ENCODE data around the gene CNTN4. TPM values are rescaled to one million over a fixed set of nuclear protein-coding genes. Genes with fewer than 3 reads are reported as not detected.

The CNTN4 gene
- total and polyA plus RNA-seq, 2 of the 8 experiments (the other 6 are each of a cell fraction or from before 2014, with no cell fraction given) = 0.41 to 2.2 TPM

DNA sequence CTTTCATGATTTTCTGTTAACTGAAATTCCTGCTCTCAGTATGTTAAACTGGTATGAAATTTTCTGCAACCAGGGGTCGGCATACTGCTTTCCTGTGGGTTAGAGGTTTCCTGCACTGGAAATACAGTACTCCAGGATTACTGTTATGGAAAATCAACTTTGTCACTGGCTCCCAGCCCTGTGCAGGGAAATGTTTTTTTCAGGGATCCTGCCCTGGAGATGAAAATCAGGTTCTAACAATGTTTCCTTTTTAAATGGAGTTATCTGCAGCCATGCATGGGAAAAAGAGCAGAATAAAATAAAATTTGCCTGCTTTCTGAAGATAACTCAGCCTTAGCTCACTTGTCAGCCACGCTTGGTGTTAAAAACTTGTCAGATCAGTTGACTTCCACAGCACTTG, 791.1 kb downstream of the CNTN4 start:
- no peak overlapping the region for H3K56ac ChIP-seq (replicated peaks; ENCODE audit: insufficient read length, low read depth, low read length)
- H3K9me3 ChIP-seq (ENCODE audit: insufficient read depth in 2 of 2, low read depth in 1 of 2, low read length in 1 of 2) = no peaks in the 10 kb centered on the region
- no peak overlapping the region for H4K5ac ChIP-seq (ENCODE audit: insufficient read length, low read depth, low read length)
- no peak overlapping the region for H3K18ac ChIP-seq (ENCODE audit: extremely low read depth, low read length)
- DNase-seq (ENCODE audit: low read depth in 1 of 2, low spot score in 2 of 2) = no peak
- no peaks in the 10 kb centered on the region for H3K79me1 ChIP-seq (ENCODE audit: low read depth, low read length)
- H3K14ac ChIP-seq (ENCODE audit: insufficient read length) = no peak overlapping the region
- no peak overlapping the region for H2BK15ac ChIP-seq (ENCODE audit: low read length)
- H2BK12ac ChIP-seq (ENCODE audit: low read depth, low read length) = no peak overlapping the region
- H3K23me2 ChIP-seq (ENCODE audit: low read depth, low read length) = no peaks in the 10 kb centered on the region
- H3K23ac ChIP-seq (ENCODE audit: insufficient read length) = no peak overlapping the region
- no peak overlapping the region for H3K27ac ChIP-seq (ENCODE audit: low read depth, low read length)
- H3K4me1 ChIP-seq (replicated peaks in 1 of 4; ENCODE audit: control insufficient read depth in 3 of 4, insufficient read depth in 4 of 4, low read length in 3 of 4) = no peaks in the 10 kb centered on the region
- 96% methylated on average over 2 of the region's 2 CpGs; no CpG with 5 or more reads in 1 of the 2 experiments for WGBS, 2 experiments (ENCODE audit: extremely low coverage in 1 of 2, insufficient coverage in 1 of 2, insufficient read length in 1 of 2, insufficient replicate concordance in 2 of 2, low coverage in 1 of 2, low lambda C conversion rate in 2 of 2, missing lambda C conversion rate in 1 of 2)
- TF ChIP-seq SIX5 (IDR thresholded peaks at IDR 0.05; ENCODE audit: low read depth, low read length) (no peak), CHD2 (IDR thresholded peaks at IDR 0.05; ENCODE audit: low read length) (no peak), CEBPB (IDR thresholded peaks at IDR 0.05; ENCODE audit: low read depth, low read length) (no peak), RBBP5 (IDR thresholded peaks at IDR 0.05; ENCODE audit: borderline replicate concordance, low read depth, low read length) (no peak)
- ChIA-PET POLR2A (ENCODE audit: partially characterized antibody) (interaction anchor here (0.7 kb wide), 1 partner anchor 283 kb away, joined by 3 read pairs; no protein-coding TSS in a partner anchor), CTCF (ENCODE audit: partially characterized antibody) (interaction anchor here (0.6 to 1.2 kb wide), 3 partner anchors 30 to 33 kb away, joined by 3 to 4 read pairs (median 3); no protein-coding TSS in a partner anchor)
- H2AFZ ChIP-seq (ENCODE audit: low read length) = no peak overlapping the region
- no peak overlapping the region for H4K8ac ChIP-seq (ENCODE audit: extremely low read depth, insufficient read depth, low read length)
- no peaks in the 10 kb centered on the region for H3K79me2 ChIP-seq (ENCODE audit: control insufficient read depth in 1 of 2, insufficient read depth in 2 of 2, low read length in 2 of 2)
- no peak overlapping the region for H2BK20ac ChIP-seq (ENCODE audit: low read length)
- no peak overlapping the region for H2AK5ac ChIP-seq (ENCODE audit: low read depth, low read length)
- H3K4me3 ChIP-seq (ENCODE audit: extremely low read depth in 1 of 4, insufficient read depth in 2 of 4, low read depth in 3 of 4, low read length in 4 of 4) = no peak overlapping the region
- H2BK5ac ChIP-seq (ENCODE audit: low read depth, low read length) = no peak overlapping the region
- FAIRE-seq = no peak
- no peak overlapping the region for H2BK120ac ChIP-seq (replicated peaks; ENCODE audit: low read depth, low read length)
- H3K4ac ChIP-seq (replicated peaks; ENCODE audit: insufficient read length, low read depth, low read length) = no peak overlapping the region
- H4K91ac ChIP-seq (replicated peaks; ENCODE audit: insufficient read length, low read length) = no peak overlapping the region
- no peaks in the 10 kb centered on the region for H3K27me3 ChIP-seq (replicated peaks in 1 of 4; ENCODE audit: control insufficient read depth in 3 of 4, extremely low read depth in 1 of 4, insufficient read depth in 3 of 4, low read length in 3 of 4)
- H3K36me3 ChIP-seq (ENCODE audit: control insufficient read depth in 2 of 4, insufficient read depth in 4 of 4, low read length in 3 of 4) = no peaks in the 10 kb centered on the region
- no peak overlapping the region for H3K9ac ChIP-seq (replicated peaks in 1 of 4; ENCODE audit: extremely low read depth in 1 of 4, low read depth in 3 of 4, low read length in 3 of 4)
- no peak overlapping the region for H3K4me2 ChIP-seq (ENCODE audit: insufficient read depth in 1 of 2, low read depth in 2 of 2, low read length in 2 of 2)
- H4K20me1 ChIP-seq (replicated peaks in 1 of 2; ENCODE audit: control insufficient read depth in 1 of 2, insufficient read depth in 2 of 2, low read length in 2 of 2) = no peaks in the 10 kb centered on the region
